ENCODE results near the gene MRPL36. TPM values are rescaled to one million over a fixed set of nuclear protein-coding genes. Genes with fewer than 3 reads are reported as not detected.

The MRPL36 gene
- total and polyA plus RNA-seq, 5 donors from 2014 or later = 15.8 to 127 (median 109) TPM

DNA sequence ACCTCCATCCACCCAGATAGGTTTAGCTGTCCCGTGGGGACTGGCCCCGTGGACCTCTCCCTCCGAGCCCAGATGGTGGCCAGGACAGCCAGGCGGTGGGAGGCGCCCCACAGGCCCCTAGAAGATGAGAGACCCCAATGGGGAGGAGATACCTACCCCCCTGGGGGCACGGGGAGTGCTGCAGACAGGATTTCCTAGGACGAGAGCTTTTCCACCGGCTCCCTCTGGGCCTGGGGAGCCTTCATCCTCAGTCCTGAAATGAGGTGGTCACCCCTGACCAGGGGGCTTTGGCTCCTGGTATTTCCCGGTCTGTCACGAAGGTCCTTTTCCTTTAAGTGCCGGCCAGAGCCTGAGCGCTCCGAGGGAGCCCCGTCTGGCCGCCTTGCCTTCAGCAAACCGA is 46.8 kb downstream of the MRPL36 start:
- Histone ChIP-seq H3K4me1 (ENCODE audit: control insufficient read depth, insufficient read depth, low read length, poor library complexity, severe bottlenecking) (no peaks in the 10 kb centered on the region), H3K36me3 (ENCODE audit: control insufficient read depth, insufficient read depth, low read length) (no peaks in the 10 kb centered on the region), H3K9me3 (ENCODE audit: control insufficient read depth in 2 of 2, low read length in 2 of 2) (no peaks in the 10 kb centered on the region), H3K27ac (ENCODE audit: insufficient read depth, low read length, poor library complexity, severe bottlenecking) (no peak overlapping the region), H3K27me3 (ENCODE audit: control insufficient read depth, insufficient read depth, low read length) (no peaks in the 10 kb centered on the region), H3K4me3 (ENCODE audit: low read depth, low read length) (no peak overlapping the region)
- no peak for ATAC-seq (ENCODE audit: low read depth in 2 of 2)
- Mint-ChIP-seq H3K4me1 (no peaks in the 10 kb centered on the region), H3K27ac (no peak overlapping the region), H3K4me3 (no peak overlapping the region), H3K9me3 (no peaks in the 10 kb centered on the region), H3K36me3 (no peaks in the 10 kb centered on the region), H3K27me3 (peaks cover 4% of the 10 kb centered on the region)
- no peak for DNase-seq

DNA sequence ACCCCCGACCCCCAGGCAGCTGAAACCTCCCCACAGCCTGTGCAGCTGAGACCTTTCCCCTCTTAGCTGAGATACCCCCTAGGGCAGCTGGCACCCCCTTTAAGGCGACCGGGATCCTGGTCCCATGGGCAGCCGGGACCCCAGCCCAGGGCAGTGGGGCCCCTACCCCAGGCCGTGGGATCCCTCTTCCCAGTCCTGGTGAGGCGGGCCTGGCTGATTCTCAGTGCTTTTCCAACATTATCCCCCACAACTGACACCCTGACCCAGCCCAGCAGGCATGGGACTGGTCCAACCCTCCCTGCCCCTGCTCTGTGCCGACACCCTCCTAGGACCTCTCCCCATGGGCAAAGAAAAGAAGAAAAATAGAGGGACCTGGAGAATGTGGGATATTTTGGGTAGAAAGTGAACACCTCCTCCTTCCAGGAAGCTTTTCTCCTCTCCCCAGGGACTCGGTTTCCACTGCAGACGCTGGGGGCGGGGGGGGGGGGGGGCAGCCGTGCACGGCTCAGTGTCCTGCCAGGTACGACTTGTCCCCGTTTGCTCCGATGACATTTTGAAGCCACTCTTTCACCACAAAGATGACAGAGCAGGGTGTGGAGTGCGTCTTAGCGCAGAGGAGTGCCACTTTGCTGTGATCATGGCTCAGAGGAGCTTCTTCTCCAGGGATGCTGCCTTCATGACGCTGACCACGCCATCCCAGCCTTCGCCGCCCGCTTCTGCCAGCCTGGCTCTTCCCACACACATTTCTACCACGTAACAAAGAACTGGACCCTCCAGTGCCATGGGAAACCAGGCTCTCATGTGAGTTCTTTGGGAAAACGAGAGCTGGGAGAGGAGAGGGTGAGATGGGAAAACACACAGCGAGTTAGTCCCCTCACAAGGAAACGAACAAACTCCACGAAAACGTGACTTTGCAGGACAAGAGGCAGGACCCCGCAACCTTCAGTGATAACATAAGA is 47.5 kb downstream of the MRPL36 start:
- H3K9me3 ChIP-seq (ENCODE audit: control insufficient read depth in 2 of 2, low read length in 2 of 2) = no peaks in the 10 kb centered on the region
- Mint-ChIP-seq H3K27ac (no peak overlapping the region), H3K36me3 (no peaks in the 10 kb centered on the region), H3K9me3 (no peaks in the 10 kb centered on the region), H3K4me3 (no peak overlapping the region), H3K4me1 (no peaks in the 10 kb centered on the region), H3K27me3 (peaks cover 4% of the 10 kb centered on the region)
- no peaks in the 10 kb centered on the region for H3K36me3 ChIP-seq (ENCODE audit: control insufficient read depth, insufficient read depth, low read length)
- ATAC-seq (ENCODE audit: low read depth in 2 of 2) (no peak), DNase-seq (no peak)
- no peak overlapping the region for H3K4me3 ChIP-seq (ENCODE audit: low read depth, low read length)
- H3K4me1 ChIP-seq (ENCODE audit: control insufficient read depth, insufficient read depth, low read length, poor library complexity, severe bottlenecking) = no peaks in the 10 kb centered on the region
- no peaks in the 10 kb centered on the region for H3K27me3 ChIP-seq (ENCODE audit: control insufficient read depth, insufficient read depth, low read length)
- no peak overlapping the region for H3K27ac ChIP-seq (ENCODE audit: insufficient read depth, low read length, poor library complexity, severe bottlenecking)

DNA sequence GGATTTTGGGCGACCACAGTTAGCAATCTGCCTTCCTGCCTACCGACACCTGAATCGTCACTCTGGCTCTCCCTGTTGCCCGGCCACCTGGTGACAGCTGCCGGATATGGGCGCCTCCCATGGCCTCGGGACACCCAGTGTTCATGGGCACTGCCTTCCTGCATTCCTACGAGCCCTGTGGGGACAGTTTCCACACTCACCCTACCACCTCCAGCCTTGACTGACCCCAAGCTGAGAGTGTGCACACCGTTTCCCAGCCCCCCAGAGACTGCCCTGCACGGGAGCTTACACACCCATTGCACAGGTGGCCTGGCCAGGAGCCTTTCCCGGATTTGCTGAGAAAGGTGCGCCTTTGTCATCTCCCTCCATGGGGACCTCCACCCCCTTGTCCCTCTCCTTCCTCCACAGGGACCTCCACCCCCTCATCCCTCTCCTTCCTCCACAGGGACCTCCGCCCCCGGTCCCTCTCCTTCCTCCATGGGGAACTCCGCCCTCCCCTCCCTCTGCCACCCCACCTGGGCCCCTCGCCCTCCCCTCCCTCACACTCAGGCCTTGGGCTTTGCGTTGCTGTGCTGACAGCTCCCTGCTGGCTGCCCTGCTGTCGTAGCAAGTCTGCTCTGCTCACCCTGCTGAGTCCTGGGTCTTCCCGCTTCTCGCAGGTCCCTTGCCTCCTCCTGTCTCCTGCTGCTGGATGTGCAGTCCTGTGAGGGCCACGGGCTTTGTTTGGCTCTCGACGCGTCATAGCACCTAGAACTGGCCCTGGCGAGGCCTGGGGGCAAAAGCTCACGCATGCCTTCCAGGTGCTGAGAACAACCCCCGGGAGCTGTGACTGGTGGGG is 48.4 kb downstream of the MRPL36 start:
- Mint-ChIP-seq H3K9me3 (no peaks in the 10 kb centered on the region), H3K27ac (no peak overlapping the region), H3K4me1 (no peaks in the 10 kb centered on the region), H3K27me3 (peaks cover 2% of the 10 kb centered on the region), H3K36me3 (no peaks in the 10 kb centered on the region), H3K4me3 (no peak overlapping the region)
- no peak overlapping the region for H3K27ac ChIP-seq (ENCODE audit: insufficient read depth, low read length, poor library complexity, severe bottlenecking)
- no peaks in the 10 kb centered on the region for H3K4me1 ChIP-seq (ENCODE audit: control insufficient read depth, insufficient read depth, low read length, poor library complexity, severe bottlenecking)
- ATAC-seq (ENCODE audit: low read depth in 2 of 2) (no peak), DNase-seq (no peak)
- no peaks in the 10 kb centered on the region for H3K9me3 ChIP-seq (ENCODE audit: control insufficient read depth in 2 of 2, low read length in 2 of 2)
- no peak overlapping the region for H3K4me3 ChIP-seq (ENCODE audit: low read depth, low read length)
- no peaks in the 10 kb centered on the region for H3K27me3 ChIP-seq (ENCODE audit: control insufficient read depth, insufficient read depth, low read length)
- no peaks in the 10 kb centered on the region for H3K36me3 ChIP-seq (ENCODE audit: control insufficient read depth, insufficient read depth, low read length)

DNA sequence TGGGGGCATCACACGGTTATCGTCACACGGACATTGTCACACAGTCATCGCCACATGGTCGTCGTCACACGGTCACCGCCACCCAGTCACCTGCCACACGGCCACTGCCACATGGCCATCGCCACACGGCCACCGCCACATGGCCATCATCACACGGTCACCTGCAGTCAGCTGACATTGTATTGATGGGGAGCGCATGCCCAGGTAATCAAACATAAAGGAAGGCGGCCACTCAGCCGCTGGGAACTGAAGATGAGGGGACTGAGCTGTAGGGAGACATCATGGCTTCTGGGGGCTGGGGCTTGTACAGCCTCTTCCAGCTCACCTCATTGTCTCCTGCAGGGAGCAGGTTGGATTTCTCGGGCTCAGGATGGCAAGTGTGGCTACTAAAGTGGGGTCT is 49.2 kb downstream of the MRPL36 start:
- Mint-ChIP-seq H3K9me3 (no peaks in the 10 kb centered on the region), H3K36me3 (no peaks in the 10 kb centered on the region), H3K4me1 (no peaks in the 10 kb centered on the region), H3K27me3 (no peaks in the 10 kb centered on the region), H3K27ac (no peak overlapping the region), H3K4me3 (no peak overlapping the region)
- Histone ChIP-seq H3K27ac (ENCODE audit: insufficient read depth, low read length, poor library complexity, severe bottlenecking) (no peak overlapping the region), H3K27me3 (ENCODE audit: control insufficient read depth, insufficient read depth, low read length) (no peaks in the 10 kb centered on the region), H3K4me3 (ENCODE audit: low read depth, low read length) (no peak overlapping the region), H3K4me1 (ENCODE audit: control insufficient read depth, insufficient read depth, low read length, poor library complexity, severe bottlenecking) (no peaks in the 10 kb centered on the region), H3K36me3 (ENCODE audit: control insufficient read depth, insufficient read depth, low read length) (no peaks in the 10 kb centered on the region), H3K9me3 (ENCODE audit: control insufficient read depth in 2 of 2, low read length in 2 of 2) (no peaks in the 10 kb centered on the region)
- no peak for DNase-seq
- ATAC-seq (ENCODE audit: low read depth in 2 of 2) = no peak

DNA sequence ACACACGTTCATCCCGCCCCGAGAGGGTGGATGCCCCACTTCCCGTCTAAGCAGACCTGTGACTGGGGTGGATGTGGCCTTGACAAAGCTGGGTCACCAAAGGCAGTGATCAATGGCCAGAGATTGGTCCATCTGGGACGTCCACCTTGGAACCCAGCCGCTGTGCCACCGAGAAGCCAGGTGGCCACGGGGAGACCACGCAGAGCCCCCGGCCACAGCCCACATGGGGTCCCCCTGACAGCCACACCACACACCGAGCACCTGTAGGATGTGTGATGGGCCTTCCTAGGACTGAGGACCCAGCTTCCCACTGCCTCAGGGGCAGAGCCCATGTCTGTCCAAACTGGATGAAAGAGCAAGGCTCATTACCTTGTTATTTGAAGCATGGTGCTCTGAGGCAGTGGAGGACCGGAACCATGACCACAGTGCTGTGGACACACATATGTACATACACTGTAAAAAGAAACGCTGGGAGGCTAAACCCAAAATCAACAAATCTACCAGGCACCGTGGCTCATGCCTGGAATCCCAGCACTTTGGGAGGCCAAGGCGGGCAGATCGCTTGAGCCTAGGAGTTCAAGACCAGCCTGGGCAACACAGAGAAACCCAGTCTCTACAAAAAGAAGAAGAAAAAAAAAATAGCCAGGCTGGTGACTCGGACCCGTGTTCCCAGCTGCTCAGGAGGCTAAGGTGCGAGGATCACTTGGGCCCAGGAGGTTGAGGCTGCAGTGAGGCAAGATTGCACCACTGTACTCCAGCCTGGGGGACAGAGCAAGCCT is 50.1 kb downstream of the MRPL36 start:
- no peaks in the 10 kb centered on the region for H3K9me3 ChIP-seq (ENCODE audit: control insufficient read depth in 2 of 2, low read length in 2 of 2)
- Mint-ChIP-seq H3K9me3 (no peaks in the 10 kb centered on the region), H3K4me3 (no peak overlapping the region), H3K27ac (no peak overlapping the region), H3K27me3 (no peaks in the 10 kb centered on the region), H3K36me3 (no peaks in the 10 kb centered on the region), H3K4me1 (no peaks in the 10 kb centered on the region)
- no peak overlapping the region for H3K27ac ChIP-seq (ENCODE audit: insufficient read depth, low read length, poor library complexity, severe bottlenecking)
- H3K27me3 ChIP-seq (ENCODE audit: control insufficient read depth, insufficient read depth, low read length) = no peaks in the 10 kb centered on the region
- no peak overlapping the region for H3K4me3 ChIP-seq (ENCODE audit: low read depth, low read length)
- no peaks in the 10 kb centered on the region for H3K36me3 ChIP-seq (ENCODE audit: control insufficient read depth, insufficient read depth, low read length)
- DNase-seq = no peak
- H3K4me1 ChIP-seq (ENCODE audit: control insufficient read depth, insufficient read depth, low read length, poor library complexity, severe bottlenecking) = no peaks in the 10 kb centered on the region
- no peak for ATAC-seq (ENCODE audit: low read depth in 2 of 2)

DNA sequence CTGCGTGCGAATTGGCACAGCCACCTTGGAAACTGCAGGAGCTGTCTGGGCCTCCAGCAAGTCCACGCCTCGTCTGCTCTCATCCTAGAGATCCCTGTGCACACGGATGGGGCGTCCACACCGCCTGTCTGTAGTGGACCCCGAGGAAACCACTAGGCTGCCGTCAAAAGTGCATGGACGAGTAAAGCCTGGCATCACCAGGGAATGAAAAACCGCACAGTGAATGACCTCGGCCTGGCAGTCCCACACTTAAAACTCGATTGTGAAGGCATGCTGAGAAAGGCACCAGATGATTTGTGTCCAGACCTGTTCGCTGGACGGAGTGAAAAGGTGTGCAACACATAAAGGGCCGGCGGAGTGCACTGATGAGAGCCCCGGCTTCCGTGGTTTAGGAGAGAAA is 50.8 kb downstream of the MRPL36 start:
- no peaks in the 10 kb centered on the region for H3K36me3 Mint-ChIP-seq
- no peak for ATAC-seq (ENCODE audit: low read depth in 2 of 2)
- H3K4me1 Mint-ChIP-seq = no peaks in the 10 kb centered on the region
- H3K27ac Mint-ChIP-seq = no peak overlapping the region
- no peaks in the 10 kb centered on the region for H3K9me3 Mint-ChIP-seq
- no peaks in the 10 kb centered on the region for H3K27me3 ChIP-seq (ENCODE audit: control insufficient read depth, insufficient read depth, low read length)
- no peak overlapping the region for H3K27ac ChIP-seq (ENCODE audit: insufficient read depth, low read length, poor library complexity, severe bottlenecking)
- no peaks in the 10 kb centered on the region for H3K36me3 ChIP-seq (ENCODE audit: control insufficient read depth, insufficient read depth, low read length)
- H3K4me3 Mint-ChIP-seq = no peak overlapping the region
- no peak overlapping the region for H3K4me3 ChIP-seq (ENCODE audit: low read depth, low read length)
- no peaks in the 10 kb centered on the region for H3K27me3 Mint-ChIP-seq
- H3K4me1 ChIP-seq (ENCODE audit: control insufficient read depth, insufficient read depth, low read length, poor library complexity, severe bottlenecking) = no peaks in the 10 kb centered on the region
- DNase-seq = no peak
- H3K9me3 ChIP-seq (ENCODE audit: control insufficient read depth in 2 of 2, low read length in 2 of 2) = no peaks in the 10 kb centered on the region
